GM12878 (cell line): ENCODE results near the gene ENPP7. TPM values are rescaled to one million over a fixed set of nuclear protein-coding genes. Genes with fewer than 3 reads are reported as not detected.

Experiments used
- ATAC-seq: fragments of 200-7000 bp; cut with Tn5 transposase; 3 replicates; pipeline ENCODE4 v1.9.1; 2020; ENCODE audit warnings: mild to moderate bottlenecking, moderate library complexity
- BruUV-seq: library from RNA; stranded (reverse); fragments of 400-500 nt; replicated peaks from 2 replicates; lab custom pipeline; 2021; lab: Mats Ljungman, UMichigan
- CTCF ChIA-PET: fragments of 300-600 bp; sonication (Branson Sonifier 250); formaldehyde crosslinking; extraction: SDS; loops from one replicate; lab custom pipeline; 2021; ENCODE audit warnings: inconsistent platforms; lab: Yijun Ruan, JAX
- POLR2A ChIA-PET: fragments of 350-600 bp; formaldehyde crosslinking; extraction: SDS; loops from one replicate; lab custom pipeline; 2021; ENCODE audit warnings: inconsistent platforms; lab: Charles Lee
- RAD21 ChIA-PET: fragments of 300-600 bp; sonication (Branson Sonifier 250); formaldehyde crosslinking; loops from one replicate; lab custom pipeline; 2023; ENCODE audit warnings: antibody characterized with exemption; ENCODE audit not compliant: unreplicated experiment; lab: Charles Lee
- SMC1A ChIA-PET: fragments of 300-600 bp; sonication (Branson Sonifier 250); formaldehyde crosslinking; loops from one replicate; lab custom pipeline; 2023; ENCODE audit not compliant: unreplicated experiment, uncharacterized antibody; lab: Charles Lee
- DNase-seq: peaks from one replicate; pipeline ENCODE4 v3.0.0-alpha.2; 2011; ENCODE audit warnings: low read depth, low spot score
- FAIRE-seq: peaks from 3 replicates; lab custom pipeline; 2011; peaks lifted over from hg19 to GRCh38; lab: Jason Lieb, UNC
- H2AFZ ChIP-seq: 2 replicates; pipeline ENCODE4 v1.6.0; 2011; ENCODE audit warnings: low read depth, low read length, control low read depth; ENCODE audit not compliant: control insufficient read depth
- H3K27ac ChIP-seq: 2 replicates; pipeline ENCODE4 v1.5.1; 2011; ENCODE audit warnings: control low read depth; ENCODE audit not compliant: control insufficient read depth, insufficient read depth
- H3K27me3 ChIP-seq, 2 experiments: replicated peaks in 1 of 2; 2 replicates each; pipeline versions ENCODE4 v1.6.0 to v1.6.1; 2011; ENCODE audit warnings: low read length in 1 of 2; ENCODE audit not compliant: control insufficient read depth in 2 of 2, insufficient read depth in 2 of 2
- H3K36me3 ChIP-seq, 2 experiments: 2 replicates each; pipeline ENCODE4 v1.5.1; 2011; ENCODE audit warnings: low read length in 1 of 2; ENCODE audit not compliant: control insufficient read depth in 2 of 2, insufficient read depth in 2 of 2
- H3K4me1 ChIP-seq: 2 replicates; pipeline ENCODE4 v1.6.1; 2011; ENCODE audit warnings: mild to moderate bottlenecking, low read length, moderate library complexity, mixed read lengths; ENCODE audit not compliant: control insufficient read depth, insufficient read depth
- H3K4me2 ChIP-seq: 2 replicates; pipeline ENCODE4 v1.6.0; 2011; ENCODE audit warnings: control low read depth; ENCODE audit not compliant: control insufficient read depth, insufficient read depth
- H3K4me3 ChIP-seq: fragments of 200-600 bp; sonication (generic); 2 replicates; pipeline ENCODE4 v1.5.1; 2016
- H3K79me2 ChIP-seq: 2 replicates; pipeline ENCODE4 v1.6.0; 2011; ENCODE audit warnings: low read length; ENCODE audit not compliant: control insufficient read depth, insufficient read depth
- H3K9ac ChIP-seq: 2 replicates; pipeline ENCODE4 v1.8.0; 2011; ENCODE audit warnings: low read length, control low read depth, mixed read lengths; ENCODE audit not compliant: control insufficient read depth, insufficient read depth
- H3K9me3 ChIP-seq: replicated peaks from 3 replicates; pipeline ENCODE4 v1.5.1; 2011; ENCODE audit warnings: mild to moderate bottlenecking, low read length; ENCODE audit not compliant: control insufficient read depth, insufficient read depth
- H4K20me1 ChIP-seq: 2 replicates; pipeline ENCODE4 v1.6.0; 2011; ENCODE audit not compliant: control insufficient read depth, insufficient read depth
- ATF7 ChIP-seq: fragments of 450-650 bp; IDR thresholded peaks from 2 replicates; pipeline ENCODE4 v1.6.1; 2016; ENCODE audit warnings: low read depth, mild to moderate bottlenecking
- BMI1 ChIP-seq: fragments of 450-650 bp; IDR thresholded peaks from 2 replicates; pipeline ENCODE4 v1.6.1; 2016; ENCODE audit warnings: mild to moderate bottlenecking, moderate library complexity, borderline replicate concordance
- EP300 ChIP-seq, 2 experiments: fragments of 150-350 bp in 1 of 2; IDR thresholded peaks; 2 replicates each; pipeline ENCODE4 v1.6.1; 2011 to 2012; ENCODE audit warnings: low read depth in 2 of 2, low read length in 2 of 2, borderline replicate concordance in 1 of 2, improper control_type of control experiment in 1 of 2, inconsistent platforms in 1 of 2; ENCODE audit not compliant: control insufficient read depth in 1 of 2
- GABPA ChIP-seq: IDR thresholded peaks from 2 replicates; pipeline ENCODE4 v1.6.1; 2014; ENCODE audit warnings: antibody characterized with exemption, low read depth, mild to moderate bottlenecking, inconsistent platforms
- HCFC1 ChIP-seq: fragments of 150-350 bp; IDR thresholded peaks from 2 replicates; pipeline ENCODE4 v1.6.1; 2014; ENCODE audit warnings: low read length
- LARP7 ChIP-seq: fragments of 450-650 bp; IDR thresholded peaks from 2 replicates; pipeline ENCODE4 v1.6.1; 2017; ENCODE audit warnings: mild to moderate bottlenecking
- RB1 ChIP-seq: fragments of 450-650 bp; formaldehyde crosslinking; IDR thresholded peaks from 2 replicates; pipeline ENCODE4 v1.6.1; 2017; ENCODE audit warnings: mild to moderate bottlenecking, borderline replicate concordance
- RCOR1 ChIP-seq: conservative IDR thresholded peaks from 2 replicates; pipeline ENCODE4 v1.6.1; 2012; ENCODE audit warnings: low read depth, low read length, improper control_type of control experiment
- RFX5 ChIP-seq: IDR thresholded peaks from 2 replicates; pipeline ENCODE4 v1.6.1; 2011; ENCODE audit warnings: low read depth, low read length, improper control_type of control experiment
- ZNF217 ChIP-seq: fragments of 450-650 bp; IDR thresholded peaks from 2 replicates; pipeline ENCODE4 v1.6.1; 2017; ENCODE audit warnings: antibody characterized with exemption, mild to moderate bottlenecking
- WGBS: methylation state at CpG from one replicate; pipeline ENCODE4 v1.1.6; 2016; ENCODE audit warnings: low lambda C conversion rate; ENCODE audit not compliant: insufficient replicate concordance, insufficient coverage; ENCODE audit errors: missing lambda C conversion rate; 5-methylcytosine and 5-hydroxymethylcytosine counted together
- in situ Hi-C: fragments of 300-500 bp; cut with MboI; formaldehyde crosslinking; loops from 9 replicates; pipeline ENCODE4 v1.14.3; 2018; ENCODE audit warnings: mixed read lengths
- intact Hi-C: fragments of 100-400 bp; cut with micrococcal nuclease; formaldehyde crosslinking; loops from one replicate; pipeline ENCODE4 v1.14.2; 2022; ENCODE audit not compliant: unreplicated experiment
- microRNA-seq: library from miRNA; unstranded; fragments of <30 nt; microRNA quantifications from one replicate; pipeline ENCODE4, GENCODE V29; 2018
- polyA plus RNA-seq, 11 experiments: library from polyadenylated mRNA; depleted of rRNA in 4 of 11; unstranded in 6 of 11; stranded (reverse) in 5 of 11; fragments of >200 nt; fragmentation: Nextera tagmentation in 4 of 11; fragmentation: Illumina TruSeq in 1 of 11; extraction: Ambion mirVana in 4 of 11; extraction: Trizol in 1 of 11; gene quantifications; 1 replicate in 1 of 11; 2 replicates in 10 of 11; pipeline versions ENCODE4 v1.2.1 to v1.2.3, GENCODE V29; 2011 to 2016; ENCODE audit warnings: inconsistent platforms in 2 of 11, missing spikeins in 2 of 11, low read depth in 1 of 11
- small RNA-seq: library from RNA; depleted of rRNA; stranded (forward); fragments of <200 nt; gene quantifications from one replicate; pipeline ENCODE3, GENCODE V24; 2014
- total RNA-seq, 4 experiments: library from RNA; depleted of rRNA in 3 of 4; stranded (reverse); fragments of >200 nt in 3 of 4; fragmentation: Illumina TruSeq in 1 of 4; extraction: Trizol in 1 of 4; gene quantifications; 2 replicates each; pipeline versions ENCODE4 v1.2.1 to v1.2.3, GENCODE V29; 2013 to 2021
- TF ChIP-seq, protein P1 (sequence below): fragments of 450-650 bp; IDR thresholded peaks from 2 replicates; pipeline ENCODE4 v1.6.1; 2017; ENCODE audit warnings: borderline replicate concordance
- TF ChIP-seq, protein P2 (sequence below), 3 experiments: IDR thresholded peaks in 2 of 3; conservative IDR thresholded peaks in 1 of 3; 2 replicates each; pipeline ENCODE4 v1.5.1; 2011; ENCODE audit warnings: low read depth in 3 of 3, low read length in 3 of 3, mild to moderate bottlenecking in 3 of 3, control low read depth in 2 of 3, moderate library complexity in 2 of 3, inconsistent platforms in 1 of 3, mixed read lengths in 1 of 3; ENCODE audit not compliant: control insufficient read depth in 2 of 3, insufficient read depth in 1 of 3; ENCODE audit errors: extremely low read depth in 1 of 3

The ENPP7 gene
- total and polyA plus RNA-seq, 10 of the 15 experiments (the other 5 are each of a cell fraction or from before 2014, with no cell fraction given), result 0.04 to 0.41 (median 0.18) TPM; not detected in 1

DNA sequence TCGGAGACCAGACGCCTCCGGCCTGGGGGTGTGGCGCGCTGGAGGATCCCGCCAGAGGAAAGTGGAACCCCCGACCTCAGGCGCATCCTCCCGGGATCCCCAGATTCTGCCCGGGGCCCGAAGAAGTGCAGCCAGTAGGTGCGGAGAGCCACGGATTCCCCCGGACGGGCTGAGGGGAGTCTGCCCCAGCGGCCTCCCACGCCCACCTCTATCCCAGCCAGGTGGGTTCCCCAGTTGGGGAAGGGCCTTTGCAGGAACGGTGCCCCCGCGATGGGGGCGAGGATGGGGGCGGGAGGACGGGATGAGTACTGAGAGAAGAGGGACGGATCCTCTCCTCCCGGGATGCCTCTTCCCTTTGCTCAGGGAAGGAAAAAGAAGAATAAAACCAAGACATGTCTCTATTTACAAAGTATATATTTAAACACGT, 61.0 kb downstream of the ENPP7 start:
- ATAC-seq (no peak), FAIRE-seq (no peak), DNase-seq (no peak)
- H3K4me2 ChIP-seq, result no peak overlapping the region
- no peaks in the 10 kb centered on the region for H4K20me1 ChIP-seq
- peaks cover 14 to 16% of the 10 kb centered on the region in 2 experiments; a peak in 3 of 4 replicates for H3K27me3 ChIP-seq
- H3K4me3 ChIP-seq, result no peak overlapping the region
- H2AFZ ChIP-seq, result no peak overlapping the region
- peaks cover 4% of the 10 kb centered on the region; the same call in 1 of the 2 replicates for H3K4me1 ChIP-seq
- H3K9me3 ChIP-seq, result no peaks in the 10 kb centered on the region
- ChIA-PET POLR2A (no interaction called here), CTCF (no interaction called here), SMC1A (no interaction called here), RAD21 (interaction anchor here (1.0 kb wide), 1 partner anchor 45 kb away, joined by 3 read pairs; no protein-coding TSS in a partner anchor)
- H3K36me3 ChIP-seq, result peaks cover 2 to 3% of the 10 kb centered on the region in 2 experiments; a peak in 2 of 4 replicates
- in situ Hi-C loops, result no loop called here
- no peaks in the 10 kb centered on the region for H3K79me2 ChIP-seq
- intact Hi-C loops, result loop anchor here (2.0 kb wide), 1 partner anchor 179 kb away; no protein-coding TSS in a partner anchor
- no peak overlapping the region for H3K27ac ChIP-seq
- WGBS, result 16% methylated on average over 26 of the region's 26 CpGs
- no peak overlapping the region for H3K9ac ChIP-seq
- no TSS peak for BruUV-seq
- TF ChIP-seq ZNF217 (no peak), LARP7 (no peak), EP300 (IDR thresholded peaks at IDR 0.05; ENCODE audit: borderline replicate concordance in 1 of 2, control insufficient read depth in 1 of 2, low read depth in 2 of 2, low read length in 2 of 2) (no peak), RB1 (no peak), RCOR1 (no peak), RFX5 (no peak), GABPA (no peak), BMI1 (no peak), HCFC1 (no peak), ATF7 (no peak)
- TF ChIP-seq, protein P1, sequence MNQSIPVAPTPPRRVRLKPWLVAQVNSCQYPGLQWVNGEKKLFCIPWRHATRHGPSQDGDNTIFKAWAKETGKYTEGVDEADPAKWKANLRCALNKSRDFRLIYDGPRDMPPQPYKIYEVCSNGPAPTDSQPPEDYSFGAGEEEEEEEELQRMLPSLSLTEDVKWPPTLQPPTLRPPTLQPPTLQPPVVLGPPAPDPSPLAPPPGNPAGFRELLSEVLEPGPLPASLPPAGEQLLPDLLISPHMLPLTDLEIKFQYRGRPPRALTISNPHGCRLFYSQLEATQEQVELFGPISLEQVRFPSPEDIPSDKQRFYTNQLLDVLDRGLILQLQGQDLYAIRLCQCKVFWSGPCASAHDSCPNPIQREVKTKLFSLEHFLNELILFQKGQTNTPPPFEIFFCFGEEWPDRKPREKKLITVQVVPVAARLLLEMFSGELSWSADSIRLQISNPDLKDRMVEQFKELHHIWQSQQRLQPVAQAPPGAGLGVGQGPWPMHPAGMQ, result no peak
- TF ChIP-seq, protein P2, sequence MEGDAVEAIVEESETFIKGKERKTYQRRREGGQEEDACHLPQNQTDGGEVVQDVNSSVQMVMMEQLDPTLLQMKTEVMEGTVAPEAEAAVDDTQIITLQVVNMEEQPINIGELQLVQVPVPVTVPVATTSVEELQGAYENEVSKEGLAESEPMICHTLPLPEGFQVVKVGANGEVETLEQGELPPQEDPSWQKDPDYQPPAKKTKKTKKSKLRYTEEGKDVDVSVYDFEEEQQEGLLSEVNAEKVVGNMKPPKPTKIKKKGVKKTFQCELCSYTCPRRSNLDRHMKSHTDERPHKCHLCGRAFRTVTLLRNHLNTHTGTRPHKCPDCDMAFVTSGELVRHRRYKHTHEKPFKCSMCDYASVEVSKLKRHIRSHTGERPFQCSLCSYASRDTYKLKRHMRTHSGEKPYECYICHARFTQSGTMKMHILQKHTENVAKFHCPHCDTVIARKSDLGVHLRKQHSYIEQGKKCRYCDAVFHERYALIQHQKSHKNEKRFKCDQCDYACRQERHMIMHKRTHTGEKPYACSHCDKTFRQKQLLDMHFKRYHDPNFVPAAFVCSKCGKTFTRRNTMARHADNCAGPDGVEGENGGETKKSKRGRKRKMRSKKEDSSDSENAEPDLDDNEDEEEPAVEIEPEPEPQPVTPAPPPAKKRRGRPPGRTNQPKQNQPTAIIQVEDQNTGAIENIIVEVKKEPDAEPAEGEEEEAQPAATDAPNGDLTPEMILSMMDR (IDR thresholded peaks at IDR 0.05 in 2 of 3, conservative IDR thresholded peaks at IDR 0.05 in 1 of 3; ENCODE audit: control insufficient read depth in 2 of 3, extremely low read depth in 1 of 3, insufficient read depth in 1 of 3, low read depth in 3 of 3, low read length in 3 of 3), result no peak

Small RNAs within 50 kb of the gene (microRNA-seq; reads per million reads assigned to microRNA genes)
- 3.4 reads per million, percentile 18 among the genes with 10 or more reads in this experiment for gene MIR4739

Small RNAs within 50 kb of the gene (small RNA-seq; reads per million reads assigned to genes)
- gene MIR4739, result 0.27 reads per million

Other genes starting within 250 kb of the ENPP7 start
- gene RBFOX3, start 119.9 kb upstream of the ENPP7 start, total RNA-seq (2014; rRNA removed), result not detected in 2 replicates
- gene RBFOX3, start 119.9 kb upstream of the ENPP7 start, total RNA-seq (2014; rRNA removed; fragmentation: Illumina TruSeq; extraction: Trizol), result not detected in 2 replicates
- not detected in 2 replicates for gene RBFOX3, start 119.9 kb upstream of the ENPP7 start, total RNA-seq (2021)
- 0.04 and 0.10 TPM in 2 replicates for gene RBFOX3, start 119.9 kb upstream of the ENPP7 start, polyA plus RNA-seq (2011; rRNA removed)
- not detected in 2 replicates for gene RBFOX3, start 119.9 kb upstream of the ENPP7 start, polyA plus RNA-seq (2014; fragmentation: Illumina TruSeq; extraction: Trizol)
- not detected for gene RBFOX3, start 119.9 kb upstream of the ENPP7 start, polyA plus RNA-seq (2014; fragmentation: Nextera tagmentation; extraction: Ambion mirVana)
- not detected in 2 replicates for gene RBFOX3, start 119.9 kb upstream of the ENPP7 start, polyA plus RNA-seq (2014; rRNA removed)
- under 1 TPM; 0.11 to 0.19 TPM for gene RBFOX3, start 119.9 kb upstream of the ENPP7 start, polyA plus RNA-seq (2016; fragmentation: Nextera tagmentation; extraction: Ambion mirVana)
- 4.1 and 5.9 TPM in 2 replicates for gene CBX2, start 47.2 kb downstream of the ENPP7 start, total RNA-seq (2014; rRNA removed)
- gene CBX2, start 47.2 kb downstream of the ENPP7 start, total RNA-seq (2014; rRNA removed; fragmentation: Illumina TruSeq; extraction: Trizol), result 3.4 and 3.5 TPM in 2 replicates
- gene CBX2, start 47.2 kb downstream of the ENPP7 start, total RNA-seq (2021), result 7.5 and 8.5 TPM in 2 replicates
- gene CBX2, start 47.2 kb downstream of the ENPP7 start, polyA plus RNA-seq (2011; rRNA removed), result 1.9 and 3.7 TPM in 2 replicates
- 1.0 and 3.1 TPM in 2 replicates for gene CBX2, start 47.2 kb downstream of the ENPP7 start, polyA plus RNA-seq (2014; fragmentation: Illumina TruSeq; extraction: Trizol)
- gene CBX2, start 47.2 kb downstream of the ENPP7 start, polyA plus RNA-seq (2014; fragmentation: Nextera tagmentation; extraction: Ambion mirVana), result under 1 TPM; 0.35 to 0.44 TPM
- 4.7 and 6.2 TPM in 2 replicates for gene CBX2, start 47.2 kb downstream of the ENPP7 start, polyA plus RNA-seq (2014; rRNA removed)
- gene CBX2, start 47.2 kb downstream of the ENPP7 start, polyA plus RNA-seq (2016; fragmentation: Nextera tagmentation; extraction: Ambion mirVana), result 1 to 10 TPM; 5.8 to 6.5 TPM
- 1.6 and 1.9 TPM in 2 replicates for gene CBX8, start 66.1 kb downstream of the ENPP7 start, total RNA-seq (2014; rRNA removed)
- gene CBX8, start 66.1 kb downstream of the ENPP7 start, total RNA-seq (2014; rRNA removed; fragmentation: Illumina TruSeq; extraction: Trizol), result 1.5 and 1.9 TPM in 2 replicates
- gene CBX8, start 66.1 kb downstream of the ENPP7 start, total RNA-seq (2021), result 6.3 and 6.7 TPM in 2 replicates
- gene CBX8, start 66.1 kb downstream of the ENPP7 start, polyA plus RNA-seq (2011; rRNA removed), result 0.35 and 0.64 TPM in 2 replicates
- gene CBX8, start 66.1 kb downstream of the ENPP7 start, polyA plus RNA-seq (2014; fragmentation: Illumina TruSeq; extraction: Trizol), result 0.57 and 1.2 TPM in 2 replicates
- gene CBX8, start 66.1 kb downstream of the ENPP7 start, polyA plus RNA-seq (2014; fragmentation: Nextera tagmentation; extraction: Ambion mirVana), result under 1 TPM; 0.03 to 0.16 TPM
- 1.9 and 2.1 TPM in 2 replicates for gene CBX8, start 66.1 kb downstream of the ENPP7 start, polyA plus RNA-seq (2014; rRNA removed)
- 1 to 10 TPM; 2.1 to 3.4 TPM for gene CBX8, start 66.1 kb downstream of the ENPP7 start, polyA plus RNA-seq (2016; fragmentation: Nextera tagmentation; extraction: Ambion mirVana)
- 14.5 and 15.5 TPM in 2 replicates for gene CBX4, start 108.5 kb downstream of the ENPP7 start, total RNA-seq (2014; rRNA removed)
- 4.3 and 4.6 TPM in 2 replicates for gene CBX4, start 108.5 kb downstream of the ENPP7 start, total RNA-seq (2014; rRNA removed; fragmentation: Illumina TruSeq; extraction: Trizol)
- gene CBX4, start 108.5 kb downstream of the ENPP7 start, total RNA-seq (2021), result 23.1 and 24.6 TPM in 2 replicates
- gene CBX4, start 108.5 kb downstream of the ENPP7 start, polyA plus RNA-seq (2011; rRNA removed), result 9.1 and 11.3 TPM in 2 replicates
- gene CBX4, start 108.5 kb downstream of the ENPP7 start, polyA plus RNA-seq (2014; fragmentation: Illumina TruSeq; extraction: Trizol), result 1.7 and 4.2 TPM in 2 replicates
- gene CBX4, start 108.5 kb downstream of the ENPP7 start, polyA plus RNA-seq (2014; fragmentation: Nextera tagmentation; extraction: Ambion mirVana), result 1 to 10 TPM in 1 of 2 experiments, under 1 TPM in 1; 0.69 to 1.2 TPM
- gene CBX4, start 108.5 kb downstream of the ENPP7 start, polyA plus RNA-seq (2014; rRNA removed), result 19.6 and 20.4 TPM in 2 replicates
- gene CBX4, start 108.5 kb downstream of the ENPP7 start, polyA plus RNA-seq (2016; fragmentation: Nextera tagmentation; extraction: Ambion mirVana), result 1 to 10 TPM; 1.6 to 1.8 TPM